NCI-H2171 treated with DMSO at 0.1 percent for 48 hours (cell line): ENCODE results near the gene RBMS3.
A peak's percentile ranks its signal among the peaks of the same experiment; 100 is the strongest.
"Not testable (repeated sequence)": the region's sequence is repeated elsewhere in the genome, so short reads cannot be mapped to it uniquely, and the experiment has no call there.

ENCODE experiments used
- DNase-seq: peaks from one replicate; lab custom pipeline; 2025; lab: John Stamatoyannopoulos, UW

The RBMS3 gene

GRCh38 chr3:29618395-29619282 is 337.8 kb downstream of the RBMS3 start:
- DNase-seq, result no peak

GRCh38 chr3:29619676-29620075 is 338.8 kb downstream of the RBMS3 start:
- no peak for DNase-seq

- DNase-seq, result no peak
Measured at GRCh38 chr3:29627136-29628117, 346.6 kb downstream of the RBMS3 start.

GRCh38 chr3:29628795-29629194 is 347.9 kb downstream of the RBMS3 start:
- no peak for DNase-seq

GRCh38 chr3:29635888-29636287 is 355.0 kb downstream of the RBMS3 start:
- DNase-seq, result no peak

- DNase-seq, result peak; percentile 1
Measured at GRCh38 chr3:29637068-29637467, 356.2 kb downstream of the RBMS3 start.

GRCh38 chr3:29639578-29640290 is 358.9 kb downstream of the RBMS3 start:
- DNase-seq, result no peak

- no peak for DNase-seq
Measured at GRCh38 chr3:29642393-29643033, 361.6 kb downstream of the RBMS3 start.

- no peak for DNase-seq
Measured at GRCh38 chr3:29643034-29643425, 362.2 kb downstream of the RBMS3 start.

GRCh38 chr3:29644261-29644660 is 363.4 kb downstream of the RBMS3 start:
- DNase-seq, result no peak

GRCh38 chr3:29644956-29645636 is 364.2 kb downstream of the RBMS3 start:
- DNase-seq, result no peak

GRCh38 chr3:29646043-29646442 is 365.2 kb downstream of the RBMS3 start:
- no peak for DNase-seq

- no peak for DNase-seq
Measured at GRCh38 chr3:29649815-29650547, 369.1 kb downstream of the RBMS3 start.

GRCh38 chr3:29653680-29654079 is 372.8 kb downstream of the RBMS3 start:
- no peak for DNase-seq

GRCh38 chr3:29655015-29655747 is 374.3 kb downstream of the RBMS3 start:
- DNase-seq, result no peak

- no peak for DNase-seq
Measured at GRCh38 chr3:29665688-29666087, 384.8 kb downstream of the RBMS3 start.

- no peak for DNase-seq
Measured at GRCh38 chr3:29668233-29668632, 387.4 kb downstream of the RBMS3 start.

- no peak for DNase-seq
Measured at GRCh38 chr3:29668728-29669127, 387.9 kb downstream of the RBMS3 start.

GRCh38 chr3:29670476-29670875 is 389.6 kb downstream of the RBMS3 start:
- not testable (repeated sequence) for DNase-seq

GRCh38 chr3:29677421-29677820 is 396.6 kb downstream of the RBMS3 start:
- no peak for DNase-seq
